ENCODE results near the gene DOLK. TPM values are rescaled to one million over a fixed set of nuclear protein-coding genes. Genes with fewer than 3 reads are reported as not detected.

The DOLK gene
- total and polyA plus RNA-seq, 10 of the 15 experiments (the other 5 are each of a cell fraction or from before 2014, with no cell fraction given), result 1.9 to 18.2 (median 9.1) TPM

DNA sequence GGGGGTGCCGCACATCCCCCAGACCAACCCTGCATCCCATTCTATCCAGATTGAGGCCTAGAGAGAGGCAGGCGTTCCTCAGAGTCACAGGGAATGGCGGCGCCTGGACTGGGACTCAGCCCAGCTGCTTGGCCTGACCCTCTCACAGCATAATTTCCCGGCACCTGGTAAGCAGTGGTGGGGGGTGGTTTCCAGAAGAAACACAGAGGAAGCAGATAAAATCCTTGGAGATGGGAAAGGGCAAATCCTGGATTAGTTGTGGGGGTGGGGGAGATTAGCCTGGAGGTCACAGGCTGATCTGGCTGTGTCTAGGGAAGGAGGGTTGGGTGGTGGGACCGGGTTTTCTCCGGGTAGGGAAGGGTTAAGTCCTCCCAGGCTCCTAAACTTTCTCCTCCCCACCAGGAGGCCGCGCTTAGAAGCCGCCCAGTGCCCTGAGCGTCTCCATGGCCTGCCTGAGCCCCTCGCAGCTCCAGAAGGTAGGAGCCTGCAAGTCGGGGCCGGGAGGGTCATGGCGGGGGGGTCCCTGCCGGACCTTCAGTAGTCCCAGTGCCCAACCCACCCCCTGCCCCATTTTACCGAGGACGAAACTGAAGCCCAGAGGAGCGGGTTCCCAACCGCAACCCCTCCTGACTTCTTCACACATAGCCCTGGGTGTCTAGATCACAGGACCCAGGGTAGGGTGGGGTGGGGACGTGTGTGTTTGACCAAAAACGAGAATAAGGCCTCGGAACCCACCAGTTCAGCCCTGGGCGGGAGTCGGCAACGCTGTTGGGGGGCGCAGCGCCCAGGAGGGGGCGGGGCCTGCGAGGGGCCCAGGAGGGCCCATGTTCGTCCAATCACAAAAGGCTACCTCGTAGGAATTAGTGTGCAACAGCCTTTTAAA is 25.3 kb downstream of the DOLK start:
- RAD21 ChIA-PET (ENCODE audit: unreplicated experiment), result no interaction called here
- no peak for FAIRE-seq
- no peaks in the 10 kb centered on the region; a peak in 3 of 4 replicates for H3K36me3 ChIP-seq (ENCODE audit: control insufficient read depth in 2 of 2, insufficient read depth in 2 of 2, low read length in 1 of 2)

More for the DNA sequence above, 25.3 kb downstream of the DOLK start:
- H3K4me2 ChIP-seq (ENCODE audit: control insufficient read depth, insufficient read depth), result 0 out of 2 replicates have a peak overlapping the region, but pooled peaks have one; percentile 13
- no TSS peak for BruUV-seq (replicated peaks)
- intact Hi-C loops (cut with micrococcal nuclease; ENCODE audit: unreplicated experiment), result no loop called here
- ChIA-PET POLR2A (no interaction called here), CTCF (interaction anchor here (8.0 kb wide), 1 partner anchor 56 kb away, joined by 158 read pairs; no protein-coding TSS in a partner anchor), SMC1A (ENCODE audit: uncharacterized antibody, unreplicated experiment) (interaction anchor here (0.7 kb wide), 1 partner anchor 111 kb away, joined by 3 read pairs; no protein-coding TSS in a partner anchor)
- no peak overlapping the region for H3K27ac ChIP-seq (ENCODE audit: control insufficient read depth, insufficient read depth)
- in situ Hi-C loops (cut with MboI), result no loop called here
- no peak for DNase-seq (ENCODE audit: low read depth, low spot score)
- H3K4me1 ChIP-seq (ENCODE audit: control insufficient read depth, insufficient read depth, low read length), result no peaks in the 10 kb centered on the region
- H3K4me3 ChIP-seq, result no peak overlapping the region
- H3K27me3 ChIP-seq (replicated peaks in 1 of 2; ENCODE audit: control insufficient read depth in 2 of 2, insufficient read depth in 2 of 2, low read length in 1 of 2), result no peaks in the 10 kb centered on the region
- H3K9me3 ChIP-seq (replicated peaks; ENCODE audit: control insufficient read depth, insufficient read depth, low read length), result no peaks in the 10 kb centered on the region
- TF ChIP-seq, protein P1, sequence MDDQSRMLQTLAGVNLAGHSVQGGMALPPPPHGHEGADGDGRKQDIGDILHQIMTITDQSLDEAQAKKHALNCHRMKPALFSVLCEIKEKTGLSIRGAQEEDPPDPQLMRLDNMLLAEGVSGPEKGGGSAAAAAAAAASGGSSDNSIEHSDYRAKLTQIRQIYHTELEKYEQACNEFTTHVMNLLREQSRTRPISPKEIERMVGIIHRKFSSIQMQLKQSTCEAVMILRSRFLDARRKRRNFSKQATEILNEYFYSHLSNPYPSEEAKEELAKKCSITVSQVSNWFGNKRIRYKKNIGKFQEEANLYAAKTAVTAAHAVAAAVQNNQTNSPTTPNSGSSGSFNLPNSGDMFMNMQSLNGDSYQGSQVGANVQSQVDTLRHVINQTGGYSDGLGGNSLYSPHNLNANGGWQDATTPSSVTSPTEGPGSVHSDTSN (IDR thresholded peaks at IDR 0.05; ENCODE audit: insufficient replicate concordance, low read depth, low read length), result no peak
- TF ChIP-seq ZBED1 (IDR thresholded peaks at IDR 0.05; ENCODE audit: borderline replicate concordance) (no peak), NR2C2 (IDR thresholded peaks at IDR 0.05; ENCODE audit: borderline replicate concordance, control insufficient read depth, insufficient read length, low read depth) (no peak), PAX5 (IDR thresholded peaks at IDR 0.05; ENCODE audit: borderline replicate concordance, low read depth, low read length) (no peak), TCF12 (IDR thresholded peaks at IDR 0.05; ENCODE audit: low read depth, low read length) (no peak), SIN3A (IDR thresholded peaks at IDR 0.05; ENCODE audit: low read depth, low read length) (no peak), STAT3 (IDR thresholded peaks at IDR 0.05; ENCODE audit: low read depth, low read length) (no peak), KAT2A (conservative IDR thresholded peaks at IDR 0.05; ENCODE audit: control insufficient read depth, low read depth, low read length) (no peak), FOS (IDR thresholded peaks at IDR 0.05; ENCODE audit: borderline replicate concordance, extremely low read depth, insufficient read length) (no peak), POLR2A (IDR thresholded peaks at IDR 0.05; ENCODE audit: low read depth, low read length) (no peak), CBFB (IDR thresholded peaks at IDR 0.05; ENCODE audit: low read depth) (no peak), ZNF217 (IDR thresholded peaks at IDR 0.05) (no peak)
- TF ChIP-seq, protein P2, sequence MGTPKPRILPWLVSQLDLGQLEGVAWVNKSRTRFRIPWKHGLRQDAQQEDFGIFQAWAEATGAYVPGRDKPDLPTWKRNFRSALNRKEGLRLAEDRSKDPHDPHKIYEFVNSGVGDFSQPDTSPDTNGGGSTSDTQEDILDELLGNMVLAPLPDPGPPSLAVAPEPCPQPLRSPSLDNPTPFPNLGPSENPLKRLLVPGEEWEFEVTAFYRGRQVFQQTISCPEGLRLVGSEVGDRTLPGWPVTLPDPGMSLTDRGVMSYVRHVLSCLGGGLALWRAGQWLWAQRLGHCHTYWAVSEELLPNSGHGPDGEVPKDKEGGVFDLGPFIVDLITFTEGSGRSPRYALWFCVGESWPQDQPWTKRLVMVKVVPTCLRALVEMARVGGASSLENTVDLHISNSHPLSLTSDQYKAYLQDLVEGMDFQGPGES (IDR thresholded peaks at IDR 0.05), result no peak
- no peak overlapping the region for H3K9ac ChIP-seq (ENCODE audit: control insufficient read depth, insufficient read depth, low read length)
- WGBS (ENCODE audit: insufficient coverage, insufficient replicate concordance, low lambda C conversion rate, missing lambda C conversion rate), result 37% methylated on average over 23 of the region's 32 CpGs
- H3K79me2 ChIP-seq (ENCODE audit: control insufficient read depth, insufficient read depth, low read length), result no peaks in the 10 kb centered on the region
- no peaks in the 10 kb centered on the region for H4K20me1 ChIP-seq (ENCODE audit: control insufficient read depth, insufficient read depth)
- ATAC-seq, result no peak
- no peak overlapping the region for H2AFZ ChIP-seq (ENCODE audit: control insufficient read depth, low read depth, low read length)
